Pancreas (tissue), 10 donors: ENCODE data around the gene PCED1B. TPM values are rescaled to one million over a fixed set of nuclear protein-coding genes. Genes with fewer than 3 reads are reported as not detected.
A peak's percentile ranks its signal among the peaks of the same experiment; 100 is the strongest.

ENCODE experiments used
- ATAC-seq, 4 donors: fragments of 200-7000 bp; cut with Tn5 transposase; one replicate each; pipeline versions ENCODE4 v1.8.0 to v1.9.1; 2020; ENCODE audit warnings: mild to moderate bottlenecking in 4 of 4, moderate library complexity in 4 of 4
- DNase-seq, 6 donors: peaks; one replicate each; pipeline ENCODE4 v3.0.0-alpha.2; 2020
- FAIRE-seq: peaks from 2 replicates; lab custom pipeline; 2012; peaks lifted over from hg19 to GRCh38; lab: Jason Lieb, UNC
- H3K27ac ChIP-seq, 4 donors: fragments of 200-600 bp; sonication (generic); 1 replicate in 3 of 4; 2 replicates in 1 of 4; pipeline versions ENCODE4 v1.5.0 to v1.8.0; 2020
- H3K27me3 ChIP-seq, 4 donors: fragments of 200-600 bp; one replicate each; pipeline ENCODE4 v1.8.0; 2021
- H3K36me3 ChIP-seq, 3 donors: fragments of 200-600 bp; sonication (generic) in 1 of 3; one replicate each; pipeline versions ENCODE4 v1.5.0 to v1.8.0; 2020 to 2021
- H3K4me1 ChIP-seq, 3 donors: fragments of 200-600 bp; one replicate each; pipeline ENCODE4 v1.8.0; 2021
- H3K4me3 ChIP-seq, 4 donors: fragments of 200-600 bp; sonication (generic) in 2 of 4; one replicate each; pipeline versions ENCODE4 v1.5.0 to v1.8.0; 2020 to 2021
- H3K9me3 ChIP-seq, 4 donors: fragments of 200-600 bp; one replicate each; pipeline ENCODE4 v1.8.0; 2021
- WGBS, 2 donors: extraction: QIAGEN DNeasy Blood & Tissue Kit; methylation state at CpG; one replicate each; pipeline ENCODE4 v1.1.7; 2013; 5-methylcytosine and 5-hydroxymethylcytosine counted together
- intact Hi-C, 3 donors: fragments of 100-400 bp; cut with DNase I; formaldehyde crosslinking; loops; one replicate each; pipeline versions ENCODE4 v1.11.1 to v1.14.2; 2022
- polyA plus RNA-seq, 2 donors: library from polyadenylated mRNA; stranded (reverse); fragments of 200-250 nt; gene quantifications; one replicate each; pipeline ENCODE4 v1.2.3, GENCODE V29; 2013
- total RNA-seq, 6 donors: library from RNA; stranded (reverse); fragmentation: NEBNext Ultra II Directional in 4 of 6; extraction: Animal tissue kit (Norgen Biotek cat#: 25700) in 4 of 6; gene quantifications; one replicate each; pipeline versions ENCODE4 v1.2.1 to v1.2.4, GENCODE V29; 2021 to 2023
- TF ChIP-seq, protein P1 (sequence below), 4 donors: fragments of 200-600 bp; sonication (generic) in 3 of 4; IDR thresholded peaks; one replicate each; pipeline versions ENCODE4 v1.5.0 to v1.8.0; 2021; ENCODE audit warnings: antibody characterized with exemption in 4 of 4
- donor health status: healthy with polysubstance abuse.
- donor health status: DM: no; HTN: no; CAD: no; lungs with moderate emphysema.
- donor health status: DM: no; HTN: no; CAD: no.
- donor health status: control.
- donor health status: control.
- donor health status: Bipolar disorder and iron deficiency.
- donor health status: DM: yes; HTN: yes; CAD: no.
- donor health status: DM: no; HTN: no; CAD: no.
- donor health status: DM: no; HTN: no; CAD: no.
- donor health status: DM: yes; HTN: yes; CAD: no.

PCED1B gene
- total and polyA plus RNA-seq, 8 donors, result 0.71 to 6.4 (median 1.7) TPM

GRCh38 chr12:47068539-47068938 is 10.9 kb upstream of the PCED1B start:
- H3K9me3 ChIP-seq, result no peaks in the 10 kb centered on the region
- WGBS, 2 donors, result 82 to 91% methylated on average over 6 of the region's 6 CpGs
- no peaks in the 10 kb centered on the region for H3K36me3 ChIP-seq
- no peak for ATAC-seq
- H3K27me3 ChIP-seq, result no peaks in the 10 kb centered on the region
- no peak for FAIRE-seq
- no peak for DNase-seq
- intact Hi-C loops, result no loop called here
- H3K27ac ChIP-seq, result no peak overlapping the region
- TF ChIP-seq, protein P1, sequence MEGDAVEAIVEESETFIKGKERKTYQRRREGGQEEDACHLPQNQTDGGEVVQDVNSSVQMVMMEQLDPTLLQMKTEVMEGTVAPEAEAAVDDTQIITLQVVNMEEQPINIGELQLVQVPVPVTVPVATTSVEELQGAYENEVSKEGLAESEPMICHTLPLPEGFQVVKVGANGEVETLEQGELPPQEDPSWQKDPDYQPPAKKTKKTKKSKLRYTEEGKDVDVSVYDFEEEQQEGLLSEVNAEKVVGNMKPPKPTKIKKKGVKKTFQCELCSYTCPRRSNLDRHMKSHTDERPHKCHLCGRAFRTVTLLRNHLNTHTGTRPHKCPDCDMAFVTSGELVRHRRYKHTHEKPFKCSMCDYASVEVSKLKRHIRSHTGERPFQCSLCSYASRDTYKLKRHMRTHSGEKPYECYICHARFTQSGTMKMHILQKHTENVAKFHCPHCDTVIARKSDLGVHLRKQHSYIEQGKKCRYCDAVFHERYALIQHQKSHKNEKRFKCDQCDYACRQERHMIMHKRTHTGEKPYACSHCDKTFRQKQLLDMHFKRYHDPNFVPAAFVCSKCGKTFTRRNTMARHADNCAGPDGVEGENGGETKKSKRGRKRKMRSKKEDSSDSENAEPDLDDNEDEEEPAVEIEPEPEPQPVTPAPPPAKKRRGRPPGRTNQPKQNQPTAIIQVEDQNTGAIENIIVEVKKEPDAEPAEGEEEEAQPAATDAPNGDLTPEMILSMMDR (IDR thresholded peaks at IDR 0.05), result no peak
- H3K4me3 ChIP-seq, result no peak overlapping the region
- peaks cover 5 to 21% (median 12%) of the 10 kb centered on the region in 3 donors for H3K4me1 ChIP-seq

DNA sequence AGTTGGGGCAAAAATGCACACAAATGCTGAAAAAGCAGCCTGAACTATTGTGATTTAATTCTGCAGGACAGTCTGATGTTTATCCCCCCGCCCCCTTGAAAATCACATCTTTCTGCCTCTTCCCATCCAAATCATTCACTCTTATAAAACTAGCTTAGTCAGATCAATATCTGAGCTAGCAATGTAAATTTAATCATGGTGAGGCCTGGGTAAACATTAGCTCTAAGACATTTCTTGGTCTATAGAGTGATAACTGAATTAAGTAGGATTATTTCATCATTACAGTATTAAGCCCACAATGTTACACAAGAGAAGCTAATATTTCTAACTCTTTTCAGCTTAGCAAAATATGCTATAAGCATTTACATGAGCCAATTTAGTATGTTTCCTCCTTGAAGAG is 9.1 kb upstream of the PCED1B start:
- DNase-seq, result no peak
- no peaks in the 10 kb centered on the region for H3K9me3 ChIP-seq
- peaks cover 5 to 21% (median 12%) of the 10 kb centered on the region in 3 donors for H3K4me1 ChIP-seq
- H3K36me3 ChIP-seq, result no peaks in the 10 kb centered on the region
- no peak for ATAC-seq
- 90 to 94% methylated on average over 1 of the region's 1 CpG for WGBS, 2 donors
- intact Hi-C loops, result loop anchor here in 1 of 3 donors (10.0 kb wide), 1 partner anchor 234 kb away; no protein-coding TSS in a partner anchor
- H3K27ac ChIP-seq, result no peak overlapping the region
- TF ChIP-seq, protein P1 (IDR thresholded peaks at IDR 0.05), result no peak
- no peak for FAIRE-seq
- no peak overlapping the region for H3K4me3 ChIP-seq
- no peaks in the 10 kb centered on the region for H3K27me3 ChIP-seq

- Histone ChIP-seq H3K36me3 (no peaks in the 10 kb centered on the region), H3K27ac (no peak overlapping the region), H3K27me3 (no peaks in the 10 kb centered on the region), H3K4me1 (peaks cover 5 to 12% (median 8%) of the 10 kb centered on the region in 3 donors), H3K4me3 (no peak overlapping the region), H3K9me3 (no peaks in the 10 kb centered on the region)
- no peak for DNase-seq
- intact Hi-C loops, result loop anchor here in 1 of 3 donors (10.0 kb wide), 1 partner anchor 233 kb away; no protein-coding TSS in a partner anchor
- no peak for FAIRE-seq
- ATAC-seq, result peak in 3 of 4 donors; percentile 47 to 77 (median 61)
- 34 to 51% methylated on average over 5 of the region's 5 CpGs for WGBS, 2 donors
- TF ChIP-seq, protein P1 (IDR thresholded peaks at IDR 0.05), result peak in 2 of 4 donors; percentile 21 to 42
These were observed 8.1 kb upstream of the PCED1B start for GRCh38 chr12:47071241-47071852.

DNA sequence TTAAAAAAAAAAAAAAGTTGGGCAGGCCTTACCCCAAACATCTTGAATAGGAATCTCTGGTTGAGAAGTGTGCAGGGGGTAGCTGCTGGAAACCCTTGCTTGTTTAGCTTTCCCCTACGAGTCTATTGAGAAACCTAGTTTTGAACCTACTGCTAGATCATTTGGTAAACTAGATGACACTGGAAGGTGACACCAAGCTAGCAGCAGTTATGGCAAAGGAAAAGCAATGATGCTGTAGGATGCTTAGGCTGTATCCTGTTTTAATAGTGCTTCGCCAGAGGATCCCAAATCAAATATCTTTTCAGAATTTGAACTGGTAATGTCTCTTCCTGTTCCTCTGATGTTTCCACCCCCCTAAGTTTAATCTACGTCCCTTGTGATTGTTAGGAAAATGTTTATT is 5.5 kb upstream of the PCED1B start:
- H3K9me3 ChIP-seq, result no peaks in the 10 kb centered on the region
- no peaks in the 10 kb centered on the region for H3K36me3 ChIP-seq
- intact Hi-C loops, result loop anchor here in 1 of 3 donors (10.0 kb wide), 1 partner anchor 231 kb away; no protein-coding TSS in a partner anchor
- no peaks in the 10 kb centered on the region for H3K27me3 ChIP-seq
- TF ChIP-seq, protein P1 (IDR thresholded peaks at IDR 0.05), result no peak
- H3K4me3 ChIP-seq, result no peak overlapping the region
- no peak for ATAC-seq
- H3K4me1 ChIP-seq, result peaks cover 0 to 14% (median 4%) of the 10 kb centered on the region in 3 donors
- FAIRE-seq, result no peak
- 84 to 85% methylated on average over 3 of the region's 3 CpGs for WGBS, 2 donors
- no peak overlapping the region for H3K27ac ChIP-seq
- no peak for DNase-seq

DNA sequence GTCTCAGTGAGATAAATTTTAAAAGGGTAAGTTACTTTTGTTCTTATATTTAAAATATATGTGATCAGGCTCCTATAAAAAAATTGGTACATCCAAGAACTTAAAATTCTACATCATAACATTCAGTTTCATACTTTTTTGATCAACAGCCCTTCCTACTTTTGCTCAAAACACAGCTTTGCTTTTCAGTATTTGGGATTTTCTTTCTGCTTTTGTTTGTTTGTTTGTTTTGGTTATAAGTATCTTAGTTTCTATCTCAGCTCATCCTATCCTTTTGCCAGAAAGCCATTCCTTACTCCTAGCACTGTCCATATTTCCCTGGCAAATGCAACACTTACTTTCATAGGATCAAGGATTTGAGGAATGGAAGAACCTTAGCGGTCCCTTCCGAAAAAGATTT is 4.7 kb upstream of the PCED1B start:
- ATAC-seq, result no peak
- TF ChIP-seq, protein P1 (IDR thresholded peaks at IDR 0.05), result no peak
- no peak for FAIRE-seq
- Histone ChIP-seq H3K36me3 (no peaks in the 10 kb centered on the region), H3K4me1 (peaks cover 0 to 14% (median 2%) of the 10 kb centered on the region in 3 donors), H3K4me3 (no peak overlapping the region), H3K27me3 (no peaks in the 10 kb centered on the region), H3K27ac (no peak overlapping the region), H3K9me3 (no peaks in the 10 kb centered on the region)
- 96 to 99% methylated on average over 2 of the region's 2 CpGs for WGBS, 2 donors
- DNase-seq, result no peak
- intact Hi-C loops, result loop anchor here in 1 of 3 donors (10.0 kb wide), 1 partner anchor 230 kb away; no protein-coding TSS in a partner anchor
